Prostate gland (tissue), 2 donors: Measurements from ENCODE around the gene PHLDB1. TPM values are rescaled to one million over a fixed set of nuclear protein-coding genes. Genes with fewer than 3 reads are reported as not detected.
"Not testable (repeated sequence)": the region's sequence is repeated elsewhere in the genome, so short reads cannot be mapped to it uniquely, and the experiment has no call there.

Experiments
- DNase-seq: peaks from one replicate; pipeline ENCODE4 v3.0.0-alpha.2; 2019; ENCODE audit warnings: low spot score
- H3K27ac ChIP-seq, 2 donors: fragments of 200-600 bp; sonication (generic); 2 replicates each; pipeline ENCODE4 v1.5.1; 2017 to 2019
- H3K27me3 ChIP-seq: fragments of 200-600 bp; sonication (generic); replicated peaks from 2 replicates; pipeline ENCODE4 v1.5.1; 2019; ENCODE audit not compliant: insufficient read depth
- H3K36me3 ChIP-seq, 2 donors: fragments of 200-600 bp; sonication (generic); 1 replicate in 1 of 2; 2 replicates in 1 of 2; pipeline versions ENCODE4 v1.5.1 to v1.8.1; 2017 to 2019
- H3K4me1 ChIP-seq: fragments of 200-600 bp; sonication (generic); replicated peaks from 2 replicates; pipeline ENCODE4 v1.5.1; 2019
- H3K4me3 ChIP-seq, 2 donors: fragments of 200-600 bp; sonication (generic); 2 replicates each; pipeline ENCODE4 v1.5.1; 2017 to 2019
- H3K9me3 ChIP-seq: fragments of 200-600 bp; sonication (generic); 2 replicates; pipeline ENCODE4 v1.5.1; 2017
- POLR2A ChIP-seq: fragments of 450-650 bp; IDR thresholded peaks from one replicate; pipeline ENCODE4 v1.6.1; 2016; ENCODE audit warnings: antibody characterized with exemption, mild to moderate bottlenecking
- POLR2AphosphoS5 ChIP-seq: sonication (generic); formaldehyde crosslinking; IDR thresholded peaks from one replicate; pipeline ENCODE4 v1.6.1; 2017; ENCODE audit warnings: antibody characterized with exemption
- WGBS: methylation state at CpG from one replicate; pipeline ENCODE4 v1.1.5; 2018; 5-methylcytosine and 5-hydroxymethylcytosine counted together
- intact Hi-C: fragments of 100-400 bp; cut with DNase I; formaldehyde crosslinking; loops from one replicate; pipeline ENCODE4 v1.14.2; 2022
- total RNA-seq, 2 donors: library from RNA; depleted of rRNA; stranded (reverse); fragments of >200 nt; gene quantifications; one replicate each; pipeline ENCODE4 v1.1.0, GENCODE V29; 2016
- TF ChIP-seq, protein P1 (sequence below), 4 experiments: fragments of 200-600 bp in 2 of 4; fragments of 450-650 bp in 2 of 4; sonication (generic) in 2 of 4; IDR thresholded peaks; 1 replicate in 3 of 4; 2 replicates in 1 of 4; pipeline ENCODE4 v1.5.1; 2016 to 2019; ENCODE audit warnings: antibody characterized with exemption in 4 of 4, mild to moderate bottlenecking in 2 of 4, moderate library complexity in 2 of 4

PHLDB1 gene
- total RNA-seq, 2 donors from 2014 or later: 74.5 to 113 TPM

DNA sequence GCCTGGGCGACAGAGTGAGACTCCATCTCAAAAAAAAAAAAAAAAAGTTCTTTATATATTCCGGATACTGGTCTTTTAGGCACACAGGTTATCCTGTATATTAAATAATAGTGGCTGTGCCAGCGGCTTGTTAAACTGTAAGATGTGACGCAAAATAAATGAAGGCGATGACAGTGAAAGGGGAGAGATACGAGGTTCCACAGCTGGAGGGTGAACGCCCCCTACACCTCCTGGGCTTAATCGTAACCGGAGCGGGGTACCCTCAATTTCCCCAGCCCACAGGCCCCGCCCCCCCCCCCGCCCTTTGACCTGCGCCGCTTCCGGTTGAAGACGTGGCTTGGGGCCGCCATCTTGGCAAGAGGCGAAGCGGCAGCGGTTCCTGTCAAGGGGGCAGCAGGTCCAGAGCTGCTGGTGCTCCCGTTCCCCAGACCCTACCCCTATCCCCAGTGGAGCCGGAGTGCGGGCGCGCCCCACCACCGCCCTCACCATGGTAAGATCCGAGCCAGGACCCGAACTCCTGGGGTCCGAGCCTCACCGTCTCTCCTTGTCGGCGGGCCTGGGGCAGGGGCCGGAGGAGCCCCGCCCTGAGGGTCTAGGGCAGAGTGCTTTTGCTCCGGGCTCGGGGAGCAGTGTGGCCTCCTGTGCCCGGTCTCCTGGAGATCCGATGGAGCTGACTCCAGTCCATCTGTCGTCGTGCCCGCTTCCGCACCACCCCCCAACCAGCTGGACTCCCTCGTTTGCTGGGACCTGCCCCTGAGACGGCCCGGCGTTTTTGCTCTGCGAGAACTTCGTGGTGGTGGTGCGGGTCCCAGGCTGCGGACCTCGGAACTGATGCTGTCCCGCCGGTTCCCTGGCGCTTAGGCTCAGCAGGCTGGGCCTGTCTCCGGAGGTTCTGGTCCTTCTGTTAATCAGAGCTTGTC is 35.1 kb upstream of the PHLDB1 start, which contains the start of gene ARCN1:
ARCN1 (plus strand) TSS at position 349 of the 920 bp plus-strand sequence; CDS start at position 488, 139 bp downstream.
- peak; percentile 64 for DNase-seq
- intact Hi-C loops: no loop called here
- Histone ChIP-seq H3K27ac (peak within 1 kb of the TSS; percentile 97 to 99), H3K4me1 (no peaks in the 10 kb centered on the region), H3K27me3 (no peaks in the 10 kb centered on the region), H3K4me3 (peak within 1 kb of the TSS; percentile 91 to 92), H3K9me3 (no peaks in the 10 kb centered on the region), H3K36me3 (no peaks in the 10 kb centered on the region)
- TF ChIP-seq POLR2A: peak; percentile 43
- TF ChIP-seq, protein P1, sequence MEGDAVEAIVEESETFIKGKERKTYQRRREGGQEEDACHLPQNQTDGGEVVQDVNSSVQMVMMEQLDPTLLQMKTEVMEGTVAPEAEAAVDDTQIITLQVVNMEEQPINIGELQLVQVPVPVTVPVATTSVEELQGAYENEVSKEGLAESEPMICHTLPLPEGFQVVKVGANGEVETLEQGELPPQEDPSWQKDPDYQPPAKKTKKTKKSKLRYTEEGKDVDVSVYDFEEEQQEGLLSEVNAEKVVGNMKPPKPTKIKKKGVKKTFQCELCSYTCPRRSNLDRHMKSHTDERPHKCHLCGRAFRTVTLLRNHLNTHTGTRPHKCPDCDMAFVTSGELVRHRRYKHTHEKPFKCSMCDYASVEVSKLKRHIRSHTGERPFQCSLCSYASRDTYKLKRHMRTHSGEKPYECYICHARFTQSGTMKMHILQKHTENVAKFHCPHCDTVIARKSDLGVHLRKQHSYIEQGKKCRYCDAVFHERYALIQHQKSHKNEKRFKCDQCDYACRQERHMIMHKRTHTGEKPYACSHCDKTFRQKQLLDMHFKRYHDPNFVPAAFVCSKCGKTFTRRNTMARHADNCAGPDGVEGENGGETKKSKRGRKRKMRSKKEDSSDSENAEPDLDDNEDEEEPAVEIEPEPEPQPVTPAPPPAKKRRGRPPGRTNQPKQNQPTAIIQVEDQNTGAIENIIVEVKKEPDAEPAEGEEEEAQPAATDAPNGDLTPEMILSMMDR (IDR thresholded peaks at IDR 0.05): no peak
- peak; percentile 57 for TF ChIP-seq POLR2AphosphoS5
- under 1% methylated on average over 54 of the region's 55 CpGs for WGBS

- 3% methylated on average over 10 of the region's 10 CpGs for WGBS
- H3K4me1 ChIP-seq: no peaks in the 10 kb centered on the region
- no peaks in the 10 kb centered on the region for H3K27me3 ChIP-seq
- DNase-seq: peak; percentile 11
- intact Hi-C loops: no loop called here
- no peaks in the 10 kb centered on the region for H3K9me3 ChIP-seq
- peak; percentile 17 for TF ChIP-seq POLR2AphosphoS5
- TF ChIP-seq, protein P1 (IDR thresholded peaks at IDR 0.05): no peak
- no peaks in the 10 kb centered on the region for H3K36me3 ChIP-seq
- H3K27ac ChIP-seq: peak overlapping the region; percentile 97 to 99
- H3K4me3 ChIP-seq: peak overlapping the region; percentile 91 to 92
These were observed 34.3 kb upstream of the PHLDB1 start for GRCh38 chr11:118572981-118573550.

GRCh38 chr11:118574636-118575035 is 32.8 kb upstream of the PHLDB1 start:
- no peaks in the 10 kb centered on the region for H3K36me3 ChIP-seq
- WGBS: 61% methylated on average over 7 of the region's 7 CpGs
- H3K27ac ChIP-seq: no peak overlapping the region
- H3K4me3 ChIP-seq: peak overlapping the region in 1 of 2 donors; percentile 12
- H3K27me3 ChIP-seq: no peaks in the 10 kb centered on the region
- no peaks in the 10 kb centered on the region for H3K9me3 ChIP-seq
- intact Hi-C loops: no loop called here
- no peaks in the 10 kb centered on the region for H3K4me1 ChIP-seq
- TF ChIP-seq POLR2A (no peak), POLR2AphosphoS5 (no peak)
- TF ChIP-seq, protein P1 (IDR thresholded peaks at IDR 0.05): no peak
- no peak for DNase-seq

GRCh38 chr11:118577995-118578394 is 29.4 kb upstream of the PHLDB1 start:
- H3K27me3 ChIP-seq, H3K27ac ChIP-seq, H3K4me1 ChIP-seq, H3K4me3 ChIP-seq, H3K36me3 ChIP-seq, H3K9me3 ChIP-seq, intact Hi-C loops, DNase-seq: not testable (repeated sequence)

GRCh38 chr11:118581057-118581456 is 26.4 kb upstream of the PHLDB1 start:
- intact Hi-C loops: no loop called here
- WGBS: 62% methylated on average over 6 of the region's 6 CpGs
- no peak for DNase-seq
- no peaks in the 10 kb centered on the region for H3K9me3 ChIP-seq
- H3K4me3 ChIP-seq: no peak overlapping the region
- H3K27ac ChIP-seq: no peak overlapping the region
- TF ChIP-seq, protein P1 (IDR thresholded peaks at IDR 0.05): no peak
- TF ChIP-seq POLR2AphosphoS5 (no peak), POLR2A (no peak)
- peaks cover 0 to 14% of the 10 kb centered on the region in 2 donors for H3K36me3 ChIP-seq
- H3K4me1 ChIP-seq: no peaks in the 10 kb centered on the region
- no peaks in the 10 kb centered on the region for H3K27me3 ChIP-seq
